ENCODE data around the gene GNB2.
"Not testable (repeated sequence)": the region's sequence is repeated elsewhere in the genome, so short reads cannot be mapped to it uniquely, and the experiment has no call there.

Gene GNB2

GRCh38 chr7:100673302-100673941, at the start of gene GNB2:
TSS of gene GNB2 (plus strand) at chr7:100673740. CDS start at chr7:100676266, 2,526 bp downstream.
- DNase-seq: peak; percentile 96

- DNase-seq: no peak
Observed at GRCh38 chr7:100623951-100624824, 49.4 kb upstream of the GNB2 start.

GRCh38 chr7:100626055-100626454, 47.5 kb upstream of the GNB2 start:
- DNase-seq: no peak

GRCh38 chr7:100626530-100627237, 46.9 kb upstream of the GNB2 start:
- peak; percentile 75 for DNase-seq

GRCh38 chr7:100627238-100627549, 46.3 kb upstream of the GNB2 start:
- no peak for DNase-seq

- no peak for DNase-seq
Observed at GRCh38 chr7:100629117-100629716, 44.3 kb upstream of the GNB2 start.

GRCh38 chr7:100630066-100630465, 43.5 kb upstream of the GNB2 start:
- DNase-seq: no peak

- DNase-seq: peak; percentile 39
Observed at GRCh38 chr7:100632951-100633717, 40.4 kb upstream of the GNB2 start.

GRCh38 chr7:100639995-100640516, 33.5 kb upstream of the GNB2 start:
- DNase-seq: no peak

GRCh38 chr7:100640517-100641440, 32.8 kb upstream of the GNB2 start:
- DNase-seq: no peak

GRCh38 chr7:100641463-100641859, 32.1 kb upstream of the GNB2 start, which contains the start of gene TFR2:
TSS of gene TFR2 (minus strand) at chr7:100641552. CDS start at chr7:100641509, 43 bp downstream.
- DNase-seq: no peak

GRCh38 chr7:100641860-100642533, 31.5 kb upstream of the GNB2 start:
- DNase-seq: no peak

GRCh38 chr7:100642534-100642907, 31.0 kb upstream of the GNB2 start:
- DNase-seq: no peak

- no peak for DNase-seq
Observed at GRCh38 chr7:100649826-100650565, 23.5 kb upstream of the GNB2 start.

- DNase-seq: no peak
Observed at GRCh38 chr7:100654908-100655831, 18.4 kb upstream of the GNB2 start.

- peak; percentile 47 for DNase-seq
Observed at GRCh38 chr7:100655908-100656674, 17.4 kb upstream of the GNB2 start, which contains the start of gene ACTL6B. TSS of gene ACTL6B (minus strand) at chr7:100656448. CDS start at chr7:100656354, 94 bp downstream.

- not testable (repeated sequence) for DNase-seq
Observed at GRCh38 chr7:100662194-100662776, 11.3 kb upstream of the GNB2 start.

All from DMS153 (cell line).